Keratinocyte (primary cell): ENCODE results near the gene TLN1. TPM values are rescaled to one million over a fixed set of nuclear protein-coding genes. Genes with fewer than 3 reads are reported as not detected.

Experiments used
- DNase-seq: peaks from one replicate; pipeline ENCODE4 v3.0.0-alpha.2; 2011; ENCODE audit warnings: low read depth, missing footprints, low spot score
- FAIRE-seq: peaks from 2 replicates; lab custom pipeline; 2011; peaks lifted over from hg19 to GRCh38; lab: Jason Lieb, UNC
- H2AFZ ChIP-seq: 2 replicates; pipeline ENCODE4 v1.6.0; 2012; ENCODE audit warnings: low read length, control low read depth, inconsistent platforms; ENCODE audit not compliant: control insufficient read depth
- H3K27ac ChIP-seq: 2 replicates; pipeline ENCODE4 v1.5.1; 2011; ENCODE audit warnings: low read length; ENCODE audit not compliant: control insufficient read depth, insufficient read depth
- H3K27me3 ChIP-seq: 3 replicates; pipeline ENCODE4 v1.6.0; 2011; ENCODE audit warnings: low read length; ENCODE audit not compliant: control insufficient read depth, insufficient read depth; ENCODE audit errors: extremely low read depth
- H3K36me3 ChIP-seq, 2 experiments: 2 replicates in 1 of 2; 3 replicates in 1 of 2; pipeline ENCODE4 v1.5.1; 2011; ENCODE audit warnings: low read length in 2 of 2, mild to moderate bottlenecking in 1 of 2; ENCODE audit not compliant: control insufficient read depth in 2 of 2, insufficient read depth in 2 of 2; ENCODE audit errors: extremely low read depth in 1 of 2
- H3K4me1 ChIP-seq: 3 replicates; pipeline ENCODE4 v1.5.1; 2011; ENCODE audit warnings: low read length; ENCODE audit not compliant: control insufficient read depth, insufficient read depth; ENCODE audit errors: extremely low read depth
- H3K4me2 ChIP-seq: 3 replicates; pipeline ENCODE4 v1.6.0; 2011; ENCODE audit warnings: low read depth, low read length; ENCODE audit not compliant: control insufficient read depth, insufficient read depth; ENCODE audit errors: extremely low read depth
- H3K4me3 ChIP-seq, 3 experiments: fragments of 200-600 bp in 1 of 3; sonication (generic) in 1 of 3; 2 replicates in 2 of 3; 3 replicates in 1 of 3; pipeline ENCODE4 v1.5.1; 2011 to 2016; ENCODE audit warnings: low read length in 3 of 3, mild to moderate bottlenecking in 3 of 3, control low read depth in 2 of 3, inconsistent platforms in 1 of 3, low read depth in 1 of 3, mixed read lengths in 1 of 3, mixed run types in 1 of 3, moderate library complexity in 1 of 3; ENCODE audit not compliant: control insufficient read depth in 2 of 3, insufficient read depth in 2 of 3; ENCODE audit errors: extremely low read depth in 1 of 3
- H3K79me2 ChIP-seq: 2 replicates; pipeline ENCODE4 v1.6.0; 2012; ENCODE audit warnings: low read length; ENCODE audit not compliant: control insufficient read depth, insufficient read depth
- H3K9ac ChIP-seq: 3 replicates; pipeline ENCODE4 v1.6.0; 2011; ENCODE audit warnings: low read length; ENCODE audit not compliant: control insufficient read depth, insufficient read depth; ENCODE audit errors: extremely low read depth
- H3K9me1 ChIP-seq: 3 replicates; pipeline ENCODE4 v1.6.0; 2011; ENCODE audit warnings: low read length; ENCODE audit not compliant: control insufficient read depth, insufficient read depth; ENCODE audit errors: extremely low read depth
- H3K9me3 ChIP-seq: 2 replicates; pipeline ENCODE4 v1.5.1; 2012; ENCODE audit warnings: low read depth, low read length; ENCODE audit not compliant: control insufficient read depth
- H4K20me1 ChIP-seq: 3 replicates; pipeline ENCODE4 v1.6.0; 2011; ENCODE audit warnings: low read length; ENCODE audit not compliant: control insufficient read depth, insufficient read depth; ENCODE audit errors: extremely low read depth
- CTCF ChIP-seq, 3 experiments: IDR thresholded peaks in 1 of 3; conservative IDR thresholded peaks in 1 of 3; optimal IDR thresholded peaks in 1 of 3; 2 replicates in 2 of 3; 3 replicates in 1 of 3; pipeline versions ENCODE3 to v1.5.1; 2011; ENCODE audit warnings: low read length in 3 of 3, mild to moderate bottlenecking in 3 of 3, moderate library complexity in 2 of 3, control low read depth in 1 of 3, inconsistent platforms in 1 of 3; ENCODE audit not compliant: insufficient read depth in 2 of 3; ENCODE audit errors: extremely low read depth in 1 of 3
- EZH2 ChIP-seq: IDR thresholded peaks from one replicate; pipeline ENCODE4 v1.6.1; 2012; ENCODE audit warnings: inconsistent platforms, mild to moderate bottlenecking, low read length, moderate library complexity
- dilution Hi-C: fragments of 300-500 bp; cut with MboI; formaldehyde crosslinking; loops from one replicate; pipeline ENCODE4 v1.7.0; 2020; ENCODE audit warnings: low sequenced_read_pairs; ENCODE audit not compliant: extremely low pct_ligation_motif_present
- polyA plus RNA-seq, 5 experiments: library from polyadenylated mRNA; depleted of rRNA in 3 of 5; stranded (reverse) in 3 of 5; stranded (forward) in 1 of 5; unstranded in 1 of 5; fragments of >200 nt; gene quantifications; 1 replicate in 1 of 5; 2 replicates in 3 of 5; 3 replicates in 1 of 5; pipeline versions ENCODE4 v1.2.1 to v1.2.3, GENCODE V29; 2011 to 2012; ENCODE audit warnings: missing spikeins in 2 of 5, low read depth in 1 of 5, low replicate concordance in 1 of 5

TLN1 gene
- polyA plus RNA-seq, 1 donor (not counting 4 experiments of a cell fraction or from before 2014, with no cell fraction given), result 53.0 TPM

GRCh38 chr9:35695943-35696401 is 36.0 kb downstream of the TLN1 start:
- H3K79me2 ChIP-seq, result no peaks in the 10 kb centered on the region
- H3K9me3 ChIP-seq, result no peaks in the 10 kb centered on the region
- dilution Hi-C loops, result no loop called here
- no peaks in the 10 kb centered on the region for H3K27me3 ChIP-seq
- H3K9ac ChIP-seq, result no peak overlapping the region
- no peak overlapping the region for H3K4me3 ChIP-seq
- no peak overlapping the region for H3K4me2 ChIP-seq
- H4K20me1 ChIP-seq, result peaks cover 3% of the 10 kb centered on the region
- TF ChIP-seq EZH2 (no peak), CTCF (optimal IDR thresholded peaks at IDR 0.05 in 1 of 3, IDR thresholded peaks at IDR 0.05 in 1 of 3, conservative IDR thresholded peaks at IDR 0.05 in 1 of 3; ENCODE audit: extremely low read depth in 1 of 3, insufficient read depth in 2 of 3, low read length in 3 of 3) (no peak)
- H3K4me1 ChIP-seq, result no peaks in the 10 kb centered on the region
- H2AFZ ChIP-seq, result no peak overlapping the region
- H3K9me1 ChIP-seq, result no peaks in the 10 kb centered on the region
- peaks cover 35 to 41% of the 10 kb centered on the region in 2 experiments for H3K36me3 ChIP-seq
- DNase-seq, result no peak
- peak; percentile 23 for FAIRE-seq
- H3K27ac ChIP-seq, result no peak overlapping the region

GRCh38 chr9:35691757-35692301 is 40.2 kb downstream of the TLN1 start:
- Histone ChIP-seq H2AFZ (no peak overlapping the region), H3K4me3 (no peak overlapping the region), H3K9ac (no peak overlapping the region), H3K9me3 (no peaks in the 10 kb centered on the region), H3K4me1 (peaks cover 16% of the 10 kb centered on the region), H3K27me3 (no peaks in the 10 kb centered on the region), H3K4me2 (no peak overlapping the region), H3K27ac (no peak overlapping the region), H3K79me2 (no peaks in the 10 kb centered on the region), H3K36me3 (peaks cover 6% of the 10 kb centered on the region in 2 experiments), H4K20me1 (peaks cover 3% of the 10 kb centered on the region), H3K9me1 (no peaks in the 10 kb centered on the region)
- DNase-seq, result no peak
- dilution Hi-C loops, result no loop called here
- TF ChIP-seq CTCF (optimal IDR thresholded peaks at IDR 0.05 in 1 of 3, IDR thresholded peaks at IDR 0.05 in 1 of 3, conservative IDR thresholded peaks at IDR 0.05 in 1 of 3; ENCODE audit: extremely low read depth in 1 of 3, insufficient read depth in 2 of 3, low read length in 3 of 3), result no peak
- no peak for TF ChIP-seq EZH2
- FAIRE-seq, result no peak
